GM12878 (cell line): ENCODE measurements around the gene CACNA2D1. TPM values are rescaled to one million over a fixed set of nuclear protein-coding genes. Genes with fewer than 3 reads are reported as not detected.

Experiments used
- ATAC-seq: fragments of 200-7000 bp; cut with Tn5 transposase; 3 replicates; pipeline ENCODE4 v1.9.1; 2020; ENCODE audit warnings: mild to moderate bottlenecking, moderate library complexity
- BruUV-seq: library from RNA; stranded (reverse); fragments of 400-500 nt; replicated peaks from 2 replicates; lab custom pipeline; 2021; lab: Mats Ljungman, UMichigan
- CTCF ChIA-PET: fragments of 300-600 bp; sonication (Branson Sonifier 250); formaldehyde crosslinking; extraction: SDS; loops from one replicate; lab custom pipeline; 2021; ENCODE audit warnings: inconsistent platforms; lab: Yijun Ruan, JAX
- POLR2A ChIA-PET: fragments of 350-600 bp; formaldehyde crosslinking; extraction: SDS; loops from one replicate; lab custom pipeline; 2021; ENCODE audit warnings: inconsistent platforms; lab: Charles Lee
- RAD21 ChIA-PET: fragments of 300-600 bp; sonication (Branson Sonifier 250); formaldehyde crosslinking; loops from one replicate; lab custom pipeline; 2023; ENCODE audit warnings: antibody characterized with exemption; ENCODE audit not compliant: unreplicated experiment; lab: Charles Lee
- SMC1A ChIA-PET: fragments of 300-600 bp; sonication (Branson Sonifier 250); formaldehyde crosslinking; loops from one replicate; lab custom pipeline; 2023; ENCODE audit not compliant: unreplicated experiment, uncharacterized antibody; lab: Charles Lee
- DNase-seq: peaks from one replicate; pipeline ENCODE4 v3.0.0-alpha.2; 2011; ENCODE audit warnings: low read depth, low spot score
- FAIRE-seq: peaks from 3 replicates; lab custom pipeline; 2011; peaks lifted over from hg19 to GRCh38; lab: Jason Lieb, UNC
- H2AFZ ChIP-seq: 2 replicates; pipeline ENCODE4 v1.6.0; 2011; ENCODE audit warnings: low read depth, low read length, control low read depth; ENCODE audit not compliant: control insufficient read depth
- H3K27ac ChIP-seq: 2 replicates; pipeline ENCODE4 v1.5.1; 2011; ENCODE audit warnings: control low read depth; ENCODE audit not compliant: control insufficient read depth, insufficient read depth
- H3K27me3 ChIP-seq, 2 experiments: replicated peaks in 1 of 2; 2 replicates each; pipeline versions ENCODE4 v1.6.0 to v1.6.1; 2011; ENCODE audit warnings: low read length in 1 of 2; ENCODE audit not compliant: control insufficient read depth in 2 of 2, insufficient read depth in 2 of 2
- H3K36me3 ChIP-seq, 2 experiments: 2 replicates each; pipeline ENCODE4 v1.5.1; 2011; ENCODE audit warnings: low read length in 1 of 2; ENCODE audit not compliant: control insufficient read depth in 2 of 2, insufficient read depth in 2 of 2
- H3K4me1 ChIP-seq: 2 replicates; pipeline ENCODE4 v1.6.1; 2011; ENCODE audit warnings: mild to moderate bottlenecking, low read length, moderate library complexity, mixed read lengths; ENCODE audit not compliant: control insufficient read depth, insufficient read depth
- H3K4me2 ChIP-seq: 2 replicates; pipeline ENCODE4 v1.6.0; 2011; ENCODE audit warnings: control low read depth; ENCODE audit not compliant: control insufficient read depth, insufficient read depth
- H3K4me3 ChIP-seq: fragments of 200-600 bp; sonication (generic); 2 replicates; pipeline ENCODE4 v1.5.1; 2016
- H3K79me2 ChIP-seq: 2 replicates; pipeline ENCODE4 v1.6.0; 2011; ENCODE audit warnings: low read length; ENCODE audit not compliant: control insufficient read depth, insufficient read depth
- H3K9ac ChIP-seq: 2 replicates; pipeline ENCODE4 v1.8.0; 2011; ENCODE audit warnings: low read length, control low read depth, mixed read lengths; ENCODE audit not compliant: control insufficient read depth, insufficient read depth
- H3K9me3 ChIP-seq: replicated peaks from 3 replicates; pipeline ENCODE4 v1.5.1; 2011; ENCODE audit warnings: mild to moderate bottlenecking, low read length; ENCODE audit not compliant: control insufficient read depth, insufficient read depth
- H4K20me1 ChIP-seq: 2 replicates; pipeline ENCODE4 v1.6.0; 2011; ENCODE audit not compliant: control insufficient read depth, insufficient read depth
- HCFC1 ChIP-seq: fragments of 150-350 bp; IDR thresholded peaks from 2 replicates; pipeline ENCODE4 v1.6.1; 2014; ENCODE audit warnings: low read length
- HDAC2 ChIP-seq: fragments of 200-600 bp; sonication (generic); IDR thresholded peaks from 2 replicates; pipeline ENCODE4 v1.6.1; 2017
- HSF1 ChIP-seq: fragments of 150-350 bp; IDR thresholded peaks from 2 replicates; pipeline ENCODE4 v1.6.1; 2014; ENCODE audit warnings: mild to moderate bottlenecking, low read depth, low read length
- JUNB ChIP-seq: IDR thresholded peaks from 2 replicates; pipeline ENCODE4 v1.6.1; 2016; ENCODE audit warnings: antibody characterized with exemption, mild to moderate bottlenecking
- NFIC ChIP-seq: IDR thresholded peaks from 2 replicates; pipeline ENCODE4 v1.6.1; 2012; ENCODE audit warnings: low read depth, mild to moderate bottlenecking, inconsistent platforms, low read length, moderate library complexity
- NR2F1 ChIP-seq: fragments of 450-650 bp; conservative IDR thresholded peaks from 2 replicates; pipeline ENCODE4 v1.6.1; 2017; ENCODE audit warnings: mild to moderate bottlenecking
- RFX5 ChIP-seq: IDR thresholded peaks from 2 replicates; pipeline ENCODE4 v1.6.1; 2011; ENCODE audit warnings: low read depth, low read length, improper control_type of control experiment
- YY1 ChIP-seq: IDR thresholded peaks from 2 replicates; pipeline ENCODE4 v1.6.1; 2011; ENCODE audit warnings: low read depth, mild to moderate bottlenecking, low read length
- WGBS: methylation state at CpG from one replicate; pipeline ENCODE4 v1.1.6; 2016; ENCODE audit warnings: low lambda C conversion rate; ENCODE audit not compliant: insufficient replicate concordance, insufficient coverage; ENCODE audit errors: missing lambda C conversion rate; 5-methylcytosine and 5-hydroxymethylcytosine counted together
- in situ Hi-C: fragments of 300-500 bp; cut with MboI; formaldehyde crosslinking; loops from 9 replicates; pipeline ENCODE4 v1.14.3; 2018; ENCODE audit warnings: mixed read lengths
- intact Hi-C: fragments of 100-400 bp; cut with micrococcal nuclease; formaldehyde crosslinking; loops from one replicate; pipeline ENCODE4 v1.14.2; 2022; ENCODE audit not compliant: unreplicated experiment
- polyA plus RNA-seq, 11 experiments: library from polyadenylated mRNA; depleted of rRNA in 4 of 11; unstranded in 6 of 11; stranded (reverse) in 5 of 11; fragments of >200 nt; fragmentation: Nextera tagmentation in 4 of 11; fragmentation: Illumina TruSeq in 1 of 11; extraction: Ambion mirVana in 4 of 11; extraction: Trizol in 1 of 11; gene quantifications; 1 replicate in 1 of 11; 2 replicates in 10 of 11; pipeline versions ENCODE4 v1.2.1 to v1.2.3, GENCODE V29; 2011 to 2016; ENCODE audit warnings: inconsistent platforms in 2 of 11, missing spikeins in 2 of 11, low read depth in 1 of 11
- total RNA-seq, 4 experiments: library from RNA; depleted of rRNA in 3 of 4; stranded (reverse); fragments of >200 nt in 3 of 4; fragmentation: Illumina TruSeq in 1 of 4; extraction: Trizol in 1 of 4; gene quantifications; 2 replicates each; pipeline versions ENCODE4 v1.2.1 to v1.2.3, GENCODE V29; 2013 to 2021
- TF ChIP-seq, protein P1 (sequence below): fragments of 450-650 bp; IDR thresholded peaks from 2 replicates; pipeline ENCODE4 v1.6.1; 2017; ENCODE audit warnings: low read depth, mild to moderate bottlenecking, moderate library complexity
- TF ChIP-seq, protein P2 (sequence below): IDR thresholded peaks from 2 replicates; pipeline ENCODE4 v1.6.1; 2011; ENCODE audit warnings: low read depth, low read length, improper control_type of control experiment, borderline replicate concordance

Gene CACNA2D1
- total and polyA plus RNA-seq, 10 of the 15 experiments (the other 5 are each of a cell fraction or from before 2014, with no cell fraction given) = 0.14 to 14.8 (median 0.97) TPM

DNA sequence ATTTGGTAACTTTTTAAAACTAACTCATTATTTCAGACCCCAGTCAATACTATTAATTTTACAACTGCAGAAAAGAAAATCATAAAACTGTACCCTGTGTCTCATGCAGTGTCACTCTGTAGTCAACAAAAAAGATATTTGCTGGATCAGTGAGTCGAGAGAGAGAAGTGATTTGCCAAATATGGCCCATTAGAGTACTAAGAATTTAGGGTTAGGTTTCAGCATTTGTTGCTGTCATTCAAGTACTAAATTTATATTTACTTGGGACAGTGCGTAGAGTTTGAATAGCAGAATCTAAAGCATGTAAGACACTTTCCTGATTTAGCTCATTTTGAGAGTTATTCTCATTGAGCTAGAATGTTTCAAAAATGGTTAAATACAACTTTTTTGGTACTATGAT lies 38.9 kb downstream of the CACNA2D1 start:
- intact Hi-C loops (no loop called here), in situ Hi-C loops (no loop called here)
- ATAC-seq = peak; percentile 18; the same call in 2 of the 3 replicates
- Histone ChIP-seq H3K9ac (no peak overlapping the region), H3K4me2 (no peak overlapping the region), H2AFZ (no peak overlapping the region), H3K27me3 (no peaks in the 10 kb centered on the region), H4K20me1 (no peaks in the 10 kb centered on the region), H3K27ac (no peak overlapping the region), H3K79me2 (no peaks in the 10 kb centered on the region), H3K36me3 (no peaks in the 10 kb centered on the region), H3K9me3 (no peaks in the 10 kb centered on the region), H3K4me1 (no peaks in the 10 kb centered on the region), H3K4me3 (no peak overlapping the region)
- SMC1A ChIA-PET = interaction anchor here (1.0 to 2.5 kb wide), 9 partner anchors 9 to 32 kb away, joined by 3 to 13 read pairs (median 5); no protein-coding TSS in a partner anchor
- no peak for FAIRE-seq
- POLR2A ChIA-PET = interaction anchor here (1.4 kb wide), 1 partner anchor 12 kb away, joined by 3 read pairs; no protein-coding TSS in a partner anchor
- CTCF ChIA-PET = interaction anchor here (0.5 to 1.5 kb wide), 4 partner anchors 11 to 27 kb away, joined by 3 to 6 read pairs (median 4); no protein-coding TSS in a partner anchor
- TF ChIP-seq RFX5 (no peak), HCFC1 (no peak), NR2F1 (no peak), JUNB (no peak)
- RAD21 ChIA-PET = interaction anchor here (1.4 kb wide), 1 partner anchor 11 kb away, joined by 3 read pairs; no protein-coding TSS in a partner anchor
- no peak for DNase-seq
- no TSS peak for BruUV-seq
- 2% methylated on average over 2 of the region's 2 CpGs for WGBS

- no peaks in the 10 kb centered on the region for H3K36me3 ChIP-seq
- CTCF ChIA-PET = interaction anchor here (1.0 to 1.5 kb wide), 3 partner anchors 10 to 19 kb away, joined by 3 to 6 read pairs (median 4); no protein-coding TSS in a partner anchor
- no peaks in the 10 kb centered on the region for H4K20me1 ChIP-seq
- POLR2A ChIA-PET = no interaction called here
- no peaks in the 10 kb centered on the region for H3K4me1 ChIP-seq
- in situ Hi-C loops (no loop called here), intact Hi-C loops (no loop called here)
- DNase-seq (no peak), ATAC-seq (peak; percentile 18; the same call in 1 of the 3 replicates), FAIRE-seq (no peak)
- no peak overlapping the region for H2AFZ ChIP-seq
- WGBS = 13% methylated on average over 5 of the region's 5 CpGs
- H3K9ac ChIP-seq = no peak overlapping the region
- H3K4me3 ChIP-seq = no peak overlapping the region
- no TSS peak for BruUV-seq
- H3K79me2 ChIP-seq = no peaks in the 10 kb centered on the region
- SMC1A ChIA-PET = interaction anchor here (1.0 to 2.5 kb wide), 8 partner anchors 8 to 32 kb away, joined by 3 to 13 read pairs (median 5); no protein-coding TSS in a partner anchor
- RAD21 ChIA-PET = no interaction called here
- TF ChIP-seq HDAC2 (no peak), HSF1 (no peak), NFIC (no peak), YY1 (no peak)
- TF ChIP-seq, protein P1, sequence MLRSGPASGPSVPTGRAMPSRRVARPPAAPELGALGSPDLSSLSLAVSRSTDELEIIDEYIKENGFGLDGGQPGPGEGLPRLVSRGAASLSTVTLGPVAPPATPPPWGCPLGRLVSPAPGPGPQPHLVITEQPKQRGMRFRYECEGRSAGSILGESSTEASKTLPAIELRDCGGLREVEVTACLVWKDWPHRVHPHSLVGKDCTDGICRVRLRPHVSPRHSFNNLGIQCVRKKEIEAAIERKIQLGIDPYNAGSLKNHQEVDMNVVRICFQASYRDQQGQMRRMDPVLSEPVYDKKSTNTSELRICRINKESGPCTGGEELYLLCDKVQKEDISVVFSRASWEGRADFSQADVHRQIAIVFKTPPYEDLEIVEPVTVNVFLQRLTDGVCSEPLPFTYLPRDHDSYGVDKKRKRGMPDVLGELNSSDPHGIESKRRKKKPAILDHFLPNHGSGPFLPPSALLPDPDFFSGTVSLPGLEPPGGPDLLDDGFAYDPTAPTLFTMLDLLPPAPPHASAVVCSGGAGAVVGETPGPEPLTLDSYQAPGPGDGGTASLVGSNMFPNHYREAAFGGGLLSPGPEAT = no peak
- TF ChIP-seq, protein P2, sequence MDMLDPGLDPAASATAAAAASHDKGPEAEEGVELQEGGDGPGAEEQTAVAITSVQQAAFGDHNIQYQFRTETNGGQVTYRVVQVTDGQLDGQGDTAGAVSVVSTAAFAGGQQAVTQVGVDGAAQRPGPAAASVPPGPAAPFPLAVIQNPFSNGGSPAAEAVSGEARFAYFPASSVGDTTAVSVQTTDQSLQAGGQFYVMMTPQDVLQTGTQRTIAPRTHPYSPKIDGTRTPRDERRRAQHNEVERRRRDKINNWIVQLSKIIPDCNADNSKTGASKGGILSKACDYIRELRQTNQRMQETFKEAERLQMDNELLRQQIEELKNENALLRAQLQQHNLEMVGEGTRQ = no peak
- no peaks in the 10 kb centered on the region for H3K9me3 ChIP-seq
- H3K27me3 ChIP-seq = no peaks in the 10 kb centered on the region
- no peak overlapping the region for H3K4me2 ChIP-seq
- H3K27ac ChIP-seq = no peak overlapping the region
Observed at GRCh38 chr7:82404094-82404493, 39.5 kb downstream of the CACNA2D1 start.
